ENCODE measurements around the gene PIK3R1.

The PIK3R1 gene

DNA sequence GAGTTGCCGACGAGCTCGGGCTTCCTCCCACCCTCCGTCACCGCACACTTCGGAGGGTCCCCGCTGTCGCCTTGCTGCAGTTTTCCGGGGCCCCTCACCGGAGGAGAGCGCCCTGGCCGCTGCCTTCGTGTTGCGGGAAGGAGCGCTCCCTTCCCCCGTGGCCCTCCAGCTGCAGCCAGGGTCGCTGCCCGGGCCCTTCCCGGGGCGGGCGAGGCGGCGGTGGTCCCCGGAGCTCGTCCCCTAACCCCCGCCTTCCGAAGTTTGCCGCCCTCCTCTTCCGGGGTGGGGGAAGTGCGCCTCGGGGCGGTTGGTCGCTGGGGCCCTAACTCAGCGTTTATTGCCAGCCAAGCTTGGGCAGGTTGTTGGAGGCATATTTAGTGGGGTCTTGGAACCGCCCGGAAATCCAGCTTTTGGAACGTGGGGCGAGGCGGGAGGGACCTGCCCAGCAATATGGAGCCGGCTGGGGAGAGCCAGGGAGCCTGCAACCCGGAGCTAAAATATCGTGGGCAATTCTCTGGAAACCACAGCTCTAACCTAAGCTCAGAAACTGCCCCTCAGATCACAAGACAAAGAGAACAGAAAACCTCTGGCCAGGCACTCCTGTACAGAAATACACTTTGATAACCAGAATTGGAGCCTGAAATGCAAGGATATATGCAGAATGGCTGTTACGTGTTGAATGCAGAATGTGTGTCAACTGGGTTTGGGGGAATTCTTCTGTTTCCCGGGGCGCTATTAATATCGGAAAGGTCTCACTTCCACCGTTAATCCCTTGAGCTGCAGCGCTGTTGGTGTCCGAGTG is 890 bp downstream of the PIK3R1 start:
- no peak for TF ChIP-seq ZFX (IDR thresholded peaks at IDR 0.05)
- TF ChIP-seq, protein P1, sequence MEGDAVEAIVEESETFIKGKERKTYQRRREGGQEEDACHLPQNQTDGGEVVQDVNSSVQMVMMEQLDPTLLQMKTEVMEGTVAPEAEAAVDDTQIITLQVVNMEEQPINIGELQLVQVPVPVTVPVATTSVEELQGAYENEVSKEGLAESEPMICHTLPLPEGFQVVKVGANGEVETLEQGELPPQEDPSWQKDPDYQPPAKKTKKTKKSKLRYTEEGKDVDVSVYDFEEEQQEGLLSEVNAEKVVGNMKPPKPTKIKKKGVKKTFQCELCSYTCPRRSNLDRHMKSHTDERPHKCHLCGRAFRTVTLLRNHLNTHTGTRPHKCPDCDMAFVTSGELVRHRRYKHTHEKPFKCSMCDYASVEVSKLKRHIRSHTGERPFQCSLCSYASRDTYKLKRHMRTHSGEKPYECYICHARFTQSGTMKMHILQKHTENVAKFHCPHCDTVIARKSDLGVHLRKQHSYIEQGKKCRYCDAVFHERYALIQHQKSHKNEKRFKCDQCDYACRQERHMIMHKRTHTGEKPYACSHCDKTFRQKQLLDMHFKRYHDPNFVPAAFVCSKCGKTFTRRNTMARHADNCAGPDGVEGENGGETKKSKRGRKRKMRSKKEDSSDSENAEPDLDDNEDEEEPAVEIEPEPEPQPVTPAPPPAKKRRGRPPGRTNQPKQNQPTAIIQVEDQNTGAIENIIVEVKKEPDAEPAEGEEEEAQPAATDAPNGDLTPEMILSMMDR (conservative IDR thresholded peaks at IDR 0.05): no peak
- peak overlapping the region; percentile 95 for H3K27ac ChIP-seq

- TF ChIP-seq ZFX (IDR thresholded peaks at IDR 0.05): no peak
- TF ChIP-seq, protein P1 (conservative IDR thresholded peaks at IDR 0.05): no peak
- H3K27ac ChIP-seq: peak overlapping the region; percentile 95; the same call in 1 of the 2 replicates
Observed at GRCh38 chr5:68217047-68217355, 1.4 kb downstream of the PIK3R1 start.

DNA sequence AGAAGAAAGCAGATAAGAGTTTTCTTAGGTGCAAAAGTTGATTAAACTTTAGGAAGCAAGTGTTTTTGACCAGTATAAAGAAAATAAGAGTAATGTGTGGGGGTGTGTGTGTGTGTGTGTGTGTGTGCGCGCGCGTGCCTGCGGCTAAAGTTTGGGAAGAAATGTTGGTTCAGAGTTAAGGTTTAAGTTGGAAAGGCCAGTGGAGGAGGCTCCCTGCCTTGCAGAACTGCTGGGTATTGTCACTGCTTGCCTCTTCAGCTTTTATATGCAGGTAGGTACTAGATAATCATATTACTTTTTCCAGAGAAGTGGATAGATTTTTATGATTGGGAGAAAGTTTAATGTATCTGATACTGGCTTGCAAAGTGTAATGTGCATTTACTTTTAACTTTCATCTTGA is 2.0 kb downstream of the PIK3R1 start:
- H3K27ac ChIP-seq: no peak overlapping the region

GRCh38 chr5:68219161-68219816 is 3.7 kb downstream of the PIK3R1 start:
- no peak for TF ChIP-seq ZFX (IDR thresholded peaks at IDR 0.05)
- TF ChIP-seq, protein P1 (conservative IDR thresholded peaks at IDR 0.05): no peak

More for the DNA sequence above, 2.0 kb downstream of the PIK3R1 start:
- TF ChIP-seq, protein P1 (conservative IDR thresholded peaks at IDR 0.05): no peak
- TF ChIP-seq ZFX (IDR thresholded peaks at IDR 0.05): no peak

DNA sequence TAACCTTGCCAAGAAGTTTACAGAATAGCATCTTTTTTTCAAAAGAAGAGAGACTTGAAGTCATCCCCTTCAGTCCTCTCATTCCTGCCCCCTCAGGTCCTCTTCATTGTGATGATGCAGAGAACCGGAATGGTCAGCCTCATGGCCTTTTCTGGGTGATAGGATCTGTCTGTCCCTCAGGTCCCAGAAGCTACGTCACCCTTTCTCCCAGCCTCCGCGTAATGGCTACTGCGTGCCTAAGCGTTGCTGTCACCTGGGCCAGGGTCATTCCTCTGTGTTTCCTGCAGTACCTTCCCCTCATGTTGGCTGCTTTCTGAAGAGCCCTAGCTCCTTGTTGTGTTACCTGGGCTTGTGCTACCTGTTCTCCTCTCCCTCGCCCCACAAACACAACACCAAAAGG is 4.7 kb downstream of the PIK3R1 start:
- no peak overlapping the region for H3K27ac ChIP-seq
- no peak for TF ChIP-seq ZFX (IDR thresholded peaks at IDR 0.05)
- TF ChIP-seq, protein P1 (conservative IDR thresholded peaks at IDR 0.05): no peak

More at GRCh38 chr5:68219161-68219816, 3.7 kb downstream of the PIK3R1 start:
- H3K27ac ChIP-seq: no peak overlapping the region

- no peak overlapping the region for H3K27ac ChIP-seq
- TF ChIP-seq, protein P1 (conservative IDR thresholded peaks at IDR 0.05): no peak
- TF ChIP-seq ZFX (IDR thresholded peaks at IDR 0.05): no peak
Observed at GRCh38 chr5:68220914-68221313, 5.4 kb downstream of the PIK3R1 start.

DNA sequence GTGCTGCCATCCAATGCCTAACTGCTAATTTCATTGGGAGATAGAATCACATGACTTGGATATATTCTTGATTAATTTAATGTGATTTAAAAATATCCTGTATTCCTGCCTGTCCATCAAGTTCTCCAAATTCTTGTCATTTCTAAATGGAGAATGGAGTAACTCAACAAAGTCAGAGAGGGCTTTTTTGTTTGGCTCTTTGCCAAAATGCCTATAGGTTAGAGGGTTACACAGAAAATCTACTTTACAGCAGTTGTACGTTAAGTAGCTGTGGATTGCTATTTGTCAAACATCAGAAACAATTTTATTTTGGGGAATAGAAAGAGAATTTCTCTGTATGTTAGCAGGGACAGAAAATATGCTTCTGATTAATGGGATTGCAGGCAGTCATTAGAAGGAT is 5.9 kb downstream of the PIK3R1 start:
- H3K27ac ChIP-seq: no peak overlapping the region
- TF ChIP-seq, protein P1 (conservative IDR thresholded peaks at IDR 0.05): no peak
- no peak for TF ChIP-seq ZFX (IDR thresholded peaks at IDR 0.05)
